Type B pancreatic cell (in vitro differentiated cells): Measurements from ENCODE around the gene HSD17B13. TPM values are rescaled to one million over a fixed set of nuclear protein-coding genes. Genes with fewer than 3 reads are reported as not detected.

ENCODE experiments used
- DNase-seq: peaks from one replicate; pipeline ENCODE4 v3.0.0; 2021; ENCODE audit warnings: mixed read lengths; ENCODE audit not compliant: unreplicated experiment; ENCODE audit errors: extremely low spot score
- H3K27ac Mint-ChIP-seq: 2 replicates; pipeline ENCODE4 v1.8.0; 2021; ENCODE audit warnings: mild to moderate bottlenecking, mixed read lengths
- H3K27me3 Mint-ChIP-seq: 2 replicates; pipeline ENCODE4 v1.8.0; 2021; ENCODE audit warnings: mixed read lengths
- H3K36me3 Mint-ChIP-seq: 2 replicates; pipeline ENCODE4 v1.8.0; 2021; ENCODE audit warnings: mixed read lengths
- H3K4me1 Mint-ChIP-seq: one replicate; pipeline ENCODE4 v1.8.0; 2021; ENCODE audit warnings: mixed read lengths; ENCODE audit not compliant: unreplicated experiment
- H3K4me3 Mint-ChIP-seq: 2 replicates; pipeline ENCODE4 v1.8.0; 2021; ENCODE audit warnings: mild to moderate bottlenecking, mixed read lengths
- H3K9me3 Mint-ChIP-seq: 2 replicates; pipeline ENCODE4 v1.8.0; 2021; ENCODE audit warnings: mixed read lengths
- CTCF ChIP-seq: fragments of 200-600 bp; sonication (generic); conservative IDR thresholded peaks from 2 replicates; pipeline ENCODE4 v1.5.0; 2021; ENCODE audit warnings: antibody characterized with exemption, mild to moderate bottlenecking
- total RNA-seq: library from RNA; stranded (reverse); gene quantifications from 2 replicates; pipeline ENCODE4 v1.2.1, GENCODE V29; 2021; ENCODE audit warnings: low replicate concordance

HSD17B13 gene
- total RNA-seq, 1 donor from 2014 or later = 0.17 TPM

GRCh38 chr4:87283151-87283550 lies 39.5 kb downstream of the HSD17B13 start:
- Mint-ChIP-seq H3K27me3 (no peaks in the 10 kb centered on the region), H3K27ac (no peak overlapping the region), H3K4me1 (no peaks in the 10 kb centered on the region), H3K4me3 (no peak overlapping the region), H3K9me3 (peaks cover 11% of the 10 kb centered on the region), H3K36me3 (no peaks in the 10 kb centered on the region)
- no peak for DNase-seq
- no peak for TF ChIP-seq CTCF

GRCh38 chr4:87281603-87282002 lies 41.1 kb downstream of the HSD17B13 start:
- peaks cover 11% of the 10 kb centered on the region for H3K9me3 Mint-ChIP-seq
- H3K4me3 Mint-ChIP-seq = no peak overlapping the region
- TF ChIP-seq CTCF = no peak
- no peaks in the 10 kb centered on the region for H3K36me3 Mint-ChIP-seq
- no peak overlapping the region for H3K27ac Mint-ChIP-seq
- DNase-seq = no peak
- no peaks in the 10 kb centered on the region for H3K4me1 Mint-ChIP-seq
- no peaks in the 10 kb centered on the region for H3K27me3 Mint-ChIP-seq

- no peaks in the 10 kb centered on the region for H3K27me3 Mint-ChIP-seq
- no peak for DNase-seq
- H3K36me3 Mint-ChIP-seq = no peaks in the 10 kb centered on the region
- peaks cover 6% of the 10 kb centered on the region for H3K9me3 Mint-ChIP-seq
- H3K4me3 Mint-ChIP-seq = no peak overlapping the region
- TF ChIP-seq CTCF = no peak
- no peaks in the 10 kb centered on the region for H3K4me1 Mint-ChIP-seq
- no peak overlapping the region for H3K27ac Mint-ChIP-seq
Measured at GRCh38 chr4:87278335-87278794, 44.3 kb downstream of the HSD17B13 start.

- DNase-seq = no peak
- H3K9me3 Mint-ChIP-seq = no peaks in the 10 kb centered on the region
- no peak overlapping the region for H3K27ac Mint-ChIP-seq
Measured at GRCh38 chr4:87275311-87275710, 47.4 kb downstream of the HSD17B13 start.

GRCh38 chr4:87274803-87275202 lies 47.9 kb downstream of the HSD17B13 start:
- Mint-ChIP-seq H3K4me3 (no peak overlapping the region), H3K4me1 (no peaks in the 10 kb centered on the region), H3K27me3 (peaks cover 8% of the 10 kb centered on the region), H3K36me3 (no peaks in the 10 kb centered on the region), H3K9me3 (no peaks in the 10 kb centered on the region), H3K27ac (no peak overlapping the region)
- DNase-seq = no peak
- no peak for TF ChIP-seq CTCF

More at GRCh38 chr4:87275311-87275710, 47.4 kb downstream of the HSD17B13 start:
- peaks cover 8% of the 10 kb centered on the region for H3K27me3 Mint-ChIP-seq
- no peaks in the 10 kb centered on the region for H3K4me1 Mint-ChIP-seq
- no peaks in the 10 kb centered on the region for H3K36me3 Mint-ChIP-seq
- no peak for TF ChIP-seq CTCF
- no peak overlapping the region for H3K4me3 Mint-ChIP-seq

- no peak overlapping the region for H3K4me3 Mint-ChIP-seq
- no peaks in the 10 kb centered on the region for H3K4me1 Mint-ChIP-seq
- no peak for TF ChIP-seq CTCF
- H3K36me3 Mint-ChIP-seq = no peaks in the 10 kb centered on the region
- no peaks in the 10 kb centered on the region for H3K9me3 Mint-ChIP-seq
- peaks cover 8% of the 10 kb centered on the region for H3K27me3 Mint-ChIP-seq
- no peak overlapping the region for H3K27ac Mint-ChIP-seq
- DNase-seq = no peak
Measured at GRCh38 chr4:87274327-87274726, 48.4 kb downstream of the HSD17B13 start.
